Sigmoid colon (tissue), 7 donors: ENCODE results near the gene HEATR5B. TPM values are rescaled to one million over a fixed set of nuclear protein-coding genes. Genes with fewer than 3 reads are reported as not detected.

Source experiments
- DNase-seq: peaks from one replicate; pipeline ENCODE4 v3.0.0-alpha.2; 2019
- H3K27ac ChIP-seq, 4 donors: fragments of 200-600 bp; sonication (generic); one replicate each; pipeline ENCODE4 v1.5.1; 2016 to 2019; ENCODE audit warnings: mild to moderate bottlenecking in 1 of 4
- H3K27me3 ChIP-seq, 3 donors: fragments of 200-600 bp; sonication (generic); one replicate each; pipeline ENCODE4 v1.5.1; 2019; ENCODE audit warnings: mild to moderate bottlenecking in 1 of 3
- H3K36me3 ChIP-seq, 4 donors: fragments of 200-600 bp; sonication (generic); one replicate each; pipeline ENCODE4 v1.5.1; 2016 to 2019
- H3K4me1 ChIP-seq, 4 donors: fragments of 200-600 bp; sonication (generic); one replicate each; pipeline ENCODE4 v1.5.1; 2017 to 2019
- H3K4me3 ChIP-seq, 4 donors: fragments of 200-600 bp; sonication (generic); one replicate each; pipeline ENCODE4 v1.5.1; 2017 to 2019; ENCODE audit warnings: mild to moderate bottlenecking in 2 of 4, moderate library complexity in 1 of 4
- H3K9me3 ChIP-seq, 4 donors: fragments of 200-600 bp in 3 of 4; sonication (generic) in 3 of 4; one replicate each; pipeline versions ENCODE4 v1.5.1 to v1.6.1; 2013 to 2019
- EP300 ChIP-seq, 4 donors: sonication (generic); formaldehyde crosslinking; IDR thresholded peaks; one replicate each; pipeline ENCODE4 v1.6.1; 2017; ENCODE audit warnings: antibody characterized with exemption in 4 of 4
- POLR2A ChIP-seq, 2 donors: fragments of 450-650 bp; IDR thresholded peaks; one replicate each; pipeline ENCODE4 v1.6.1; 2016; ENCODE audit warnings: antibody characterized with exemption in 2 of 2, mild to moderate bottlenecking in 2 of 2, moderate library complexity in 2 of 2
- POLR2AphosphoS5 ChIP-seq, 4 donors: sonication (generic); formaldehyde crosslinking; IDR thresholded peaks; one replicate each; pipeline ENCODE4 v1.6.1; 2017; ENCODE audit warnings: antibody characterized with exemption in 4 of 4
- WGBS, 2 donors: extraction: QIAGEN DNeasy Blood & Tissue Kit; methylation state at CpG; one replicate each; pipeline ENCODE4 v1.1.7; 2013; 5-methylcytosine and 5-hydroxymethylcytosine counted together
- intact Hi-C: fragments of 100-400 bp; cut with DNase I; formaldehyde crosslinking; loops from one replicate; pipeline ENCODE4 v1.15.1; 2023
- polyA plus RNA-seq, 3 donors: library from polyadenylated mRNA; stranded (reverse); fragments of 200-250 nt; gene quantifications; one replicate each; pipeline ENCODE4 v1.2.3, GENCODE V29; 2013
- total RNA-seq, 4 donors: library from RNA; depleted of rRNA; stranded (reverse); fragments of >200 nt; gene quantifications; one replicate each; pipeline ENCODE4 v1.1.0, GENCODE V29; 2016
- TF ChIP-seq, protein P1 (sequence below), 4 experiments: fragments of 450-650 bp in 3 of 4; fragments of 200-600 bp in 1 of 4; IDR thresholded peaks; one replicate each; pipeline ENCODE4 v1.5.1; 2016 to 2019; ENCODE audit warnings: antibody characterized with exemption in 4 of 4, mild to moderate bottlenecking in 3 of 4, moderate library complexity in 2 of 4
- donor health status: healthy with polysubstance abuse.
- donor health status: Bipolar disorder and iron deficiency.
- donor health status: healthy.

The HEATR5B gene
- total and polyA plus RNA-seq, 7 donors: 3.0 to 24.7 (median 16.6) TPM

GRCh38 chr2:37104178-37104577 is 20.0 kb upstream of the HEATR5B start:
- Histone ChIP-seq H3K4me3 (no peak overlapping the region), H3K27ac (no peak overlapping the region), H3K27me3 (no peaks in the 10 kb centered on the region), H3K36me3 (peaks cover 13 to 84% (median 45%) of the 10 kb centered on the region in 4 donors), H3K9me3 (no peaks in the 10 kb centered on the region), H3K4me1 (no peaks in the 10 kb centered on the region)
- TF ChIP-seq POLR2AphosphoS5 (IDR thresholded peaks at IDR 0.05): no peak
- TF ChIP-seq EP300 (IDR thresholded peaks at IDR 0.05): no peak
- TF ChIP-seq, protein P1, sequence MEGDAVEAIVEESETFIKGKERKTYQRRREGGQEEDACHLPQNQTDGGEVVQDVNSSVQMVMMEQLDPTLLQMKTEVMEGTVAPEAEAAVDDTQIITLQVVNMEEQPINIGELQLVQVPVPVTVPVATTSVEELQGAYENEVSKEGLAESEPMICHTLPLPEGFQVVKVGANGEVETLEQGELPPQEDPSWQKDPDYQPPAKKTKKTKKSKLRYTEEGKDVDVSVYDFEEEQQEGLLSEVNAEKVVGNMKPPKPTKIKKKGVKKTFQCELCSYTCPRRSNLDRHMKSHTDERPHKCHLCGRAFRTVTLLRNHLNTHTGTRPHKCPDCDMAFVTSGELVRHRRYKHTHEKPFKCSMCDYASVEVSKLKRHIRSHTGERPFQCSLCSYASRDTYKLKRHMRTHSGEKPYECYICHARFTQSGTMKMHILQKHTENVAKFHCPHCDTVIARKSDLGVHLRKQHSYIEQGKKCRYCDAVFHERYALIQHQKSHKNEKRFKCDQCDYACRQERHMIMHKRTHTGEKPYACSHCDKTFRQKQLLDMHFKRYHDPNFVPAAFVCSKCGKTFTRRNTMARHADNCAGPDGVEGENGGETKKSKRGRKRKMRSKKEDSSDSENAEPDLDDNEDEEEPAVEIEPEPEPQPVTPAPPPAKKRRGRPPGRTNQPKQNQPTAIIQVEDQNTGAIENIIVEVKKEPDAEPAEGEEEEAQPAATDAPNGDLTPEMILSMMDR (IDR thresholded peaks at IDR 0.05): no peak
- no peak for TF ChIP-seq POLR2A (IDR thresholded peaks at IDR 0.05)
- 97 to 98% methylated on average over 2 of the region's 2 CpGs for WGBS, 2 donors
- intact Hi-C loops: no loop called here
- no peak for DNase-seq

DNA sequence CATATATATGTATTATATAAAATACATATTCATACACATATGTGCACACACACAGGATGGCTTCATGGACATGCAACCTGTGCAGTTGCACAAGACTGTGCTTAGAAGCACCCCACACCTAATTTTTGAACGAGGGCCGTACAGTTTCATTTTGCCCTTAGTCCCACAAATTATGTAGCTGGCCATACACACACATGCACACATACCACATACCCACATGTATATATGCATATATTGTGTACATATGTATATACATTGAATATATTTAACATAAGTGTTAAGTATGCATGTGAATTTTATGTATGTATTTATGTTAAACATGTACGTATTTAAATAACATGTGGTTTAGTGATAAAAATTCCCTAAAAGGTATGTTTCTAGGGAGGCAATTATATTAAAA is 18.4 kb upstream of the HEATR5B start:
- Histone ChIP-seq H3K9me3 (no peaks in the 10 kb centered on the region), H3K4me1 (no peaks in the 10 kb centered on the region), H3K27me3 (no peaks in the 10 kb centered on the region), H3K27ac (no peak overlapping the region), H3K36me3 (peaks cover 3 to 69% (median 37%) of the 10 kb centered on the region in 4 donors), H3K4me3 (no peak overlapping the region)
- TF ChIP-seq POLR2AphosphoS5 (IDR thresholded peaks at IDR 0.05): no peak
- no peak for TF ChIP-seq EP300 (IDR thresholded peaks at IDR 0.05)
- TF ChIP-seq, protein P1 (IDR thresholded peaks at IDR 0.05): no peak
- TF ChIP-seq POLR2A (IDR thresholded peaks at IDR 0.05): no peak
- no peak for DNase-seq
- 92 to 93% methylated on average over 3 of the region's 3 CpGs for WGBS, 2 donors
- intact Hi-C loops: no loop called here

DNA sequence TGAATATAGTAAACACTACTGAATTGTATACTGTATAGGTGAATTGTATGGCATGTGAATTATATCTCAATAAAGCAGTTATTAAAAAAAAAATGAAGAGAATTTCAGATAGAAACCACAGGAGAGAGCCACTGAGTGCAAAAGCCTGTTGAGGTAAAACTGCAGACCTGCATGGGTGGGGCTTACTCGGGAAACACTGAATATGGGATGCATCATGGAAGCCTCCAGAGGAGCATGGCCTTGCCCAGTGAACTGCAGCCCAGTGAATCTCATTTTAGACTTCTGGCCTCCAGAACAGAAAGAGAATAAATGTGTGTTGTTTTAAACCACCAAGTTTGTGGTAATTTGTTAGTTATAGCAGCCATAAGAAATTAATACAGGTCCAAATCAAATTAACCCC is 15.9 kb upstream of the HEATR5B start:
- Histone ChIP-seq H3K27ac (no peak overlapping the region), H3K9me3 (no peaks in the 10 kb centered on the region), H3K27me3 (no peaks in the 10 kb centered on the region), H3K4me1 (no peaks in the 10 kb centered on the region), H3K36me3 (peaks cover 4 to 69% (median 17%) of the 10 kb centered on the region in 4 donors), H3K4me3 (no peak overlapping the region)
- TF ChIP-seq, protein P1 (IDR thresholded peaks at IDR 0.05): no peak
- TF ChIP-seq EP300 (IDR thresholded peaks at IDR 0.05) (no peak), POLR2AphosphoS5 (IDR thresholded peaks at IDR 0.05) (no peak)
- no peak for DNase-seq
- 60 to 86% methylated on average over 1 of the region's 1 CpG for WGBS, 2 donors
- intact Hi-C loops: no loop called here

GRCh38 chr2:37098416-37099118 is 14.4 kb upstream of the HEATR5B start:
- H3K27ac ChIP-seq: no peak overlapping the region
- TF ChIP-seq POLR2A (IDR thresholded peaks at IDR 0.05) (no peak), POLR2AphosphoS5 (IDR thresholded peaks at IDR 0.05) (no peak), EP300 (IDR thresholded peaks at IDR 0.05) (no peak)
- TF ChIP-seq, protein P1 (IDR thresholded peaks at IDR 0.05): no peak
- H3K27me3 ChIP-seq: no peaks in the 10 kb centered on the region
- DNase-seq: no peak
- WGBS, 2 donors: 95 to 97% methylated on average over 4 of the region's 4 CpGs
- H3K4me1 ChIP-seq: no peaks in the 10 kb centered on the region
- no peaks in the 10 kb centered on the region for H3K9me3 ChIP-seq
- intact Hi-C loops: no loop called here
- peaks cover 10 to 75% (median 28%) of the 10 kb centered on the region in 4 donors for H3K36me3 ChIP-seq
- H3K4me3 ChIP-seq: no peak overlapping the region

- no peaks in the 10 kb centered on the region for H3K27me3 ChIP-seq
- no peak for TF ChIP-seq POLR2AphosphoS5 (IDR thresholded peaks at IDR 0.05)
- no peak for TF ChIP-seq POLR2A (IDR thresholded peaks at IDR 0.05)
- no peak for TF ChIP-seq EP300 (IDR thresholded peaks at IDR 0.05)
- TF ChIP-seq, protein P1 (IDR thresholded peaks at IDR 0.05): no peak
- no peaks in the 10 kb centered on the region for H3K4me1 ChIP-seq
- H3K27ac ChIP-seq: no peak overlapping the region
- no peak for DNase-seq
- intact Hi-C loops: no loop called here
- H3K4me3 ChIP-seq: no peak overlapping the region
- peaks cover 10 to 76% (median 32%) of the 10 kb centered on the region in 4 donors for H3K36me3 ChIP-seq
- H3K9me3 ChIP-seq: no peaks in the 10 kb centered on the region
- 94% methylated on average over 1 of the region's 1 CpG for WGBS, 2 donors
Observed at GRCh38 chr2:37096568-37096967, 12.4 kb upstream of the HEATR5B start.
